ENCODE measurements around the gene ZGPAT.
A peak's percentile ranks its signal among the peaks of the same experiment; 100 is the strongest.

Gene ZGPAT

GRCh38 chr20:63755933-63756647, 48.3 kb downstream of the ZGPAT start:
- peaks cover 31% of the 10 kb centered on the region for H3K4me1 Mint-ChIP-seq
- H3K4me3 Mint-ChIP-seq: no peak overlapping the region
- peaks cover 8% of the 10 kb centered on the region for H3K9me3 Mint-ChIP-seq
- TF ChIP-seq, protein P1, sequence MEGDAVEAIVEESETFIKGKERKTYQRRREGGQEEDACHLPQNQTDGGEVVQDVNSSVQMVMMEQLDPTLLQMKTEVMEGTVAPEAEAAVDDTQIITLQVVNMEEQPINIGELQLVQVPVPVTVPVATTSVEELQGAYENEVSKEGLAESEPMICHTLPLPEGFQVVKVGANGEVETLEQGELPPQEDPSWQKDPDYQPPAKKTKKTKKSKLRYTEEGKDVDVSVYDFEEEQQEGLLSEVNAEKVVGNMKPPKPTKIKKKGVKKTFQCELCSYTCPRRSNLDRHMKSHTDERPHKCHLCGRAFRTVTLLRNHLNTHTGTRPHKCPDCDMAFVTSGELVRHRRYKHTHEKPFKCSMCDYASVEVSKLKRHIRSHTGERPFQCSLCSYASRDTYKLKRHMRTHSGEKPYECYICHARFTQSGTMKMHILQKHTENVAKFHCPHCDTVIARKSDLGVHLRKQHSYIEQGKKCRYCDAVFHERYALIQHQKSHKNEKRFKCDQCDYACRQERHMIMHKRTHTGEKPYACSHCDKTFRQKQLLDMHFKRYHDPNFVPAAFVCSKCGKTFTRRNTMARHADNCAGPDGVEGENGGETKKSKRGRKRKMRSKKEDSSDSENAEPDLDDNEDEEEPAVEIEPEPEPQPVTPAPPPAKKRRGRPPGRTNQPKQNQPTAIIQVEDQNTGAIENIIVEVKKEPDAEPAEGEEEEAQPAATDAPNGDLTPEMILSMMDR (IDR thresholded peaks at IDR 0.05): no peak
- peak overlapping the region; percentile 70 for H3K27ac Mint-ChIP-seq
- H3K36me3 Mint-ChIP-seq (ENCODE audit: low read depth): peaks cover 68% of the 10 kb centered on the region
- no peaks in the 10 kb centered on the region for H3K27me3 Mint-ChIP-seq (ENCODE audit: low read depth, poor library complexity)
- DNase-seq: no peak

GRCh38 chr20:63756648-63756991, 48.8 kb downstream of the ZGPAT start:
- Mint-ChIP-seq H3K9me3 (peaks cover 11% of the 10 kb centered on the region), H3K4me1 (peaks cover 31% of the 10 kb centered on the region), H3K27me3 (ENCODE audit: low read depth, poor library complexity) (no peaks in the 10 kb centered on the region), H3K36me3 (ENCODE audit: low read depth) (peaks cover 73% of the 10 kb centered on the region), H3K27ac (no peak overlapping the region), H3K4me3 (no peak overlapping the region)
- TF ChIP-seq, protein P1 (IDR thresholded peaks at IDR 0.05): no peak
- DNase-seq: no peak

GRCh38 chr20:63758152-63758551, 50.3 kb downstream of the ZGPAT start:
- H3K36me3 Mint-ChIP-seq (ENCODE audit: low read depth): peaks cover 82% of the 10 kb centered on the region

GRCh38 chr20:63759377-63759901, 51.6 kb downstream of the ZGPAT start:
- TF ChIP-seq, protein P1 (IDR thresholded peaks at IDR 0.05): no peak
- no peak for DNase-seq
- Mint-ChIP-seq H3K9me3 (peaks cover 17% of the 10 kb centered on the region), H3K4me3 (no peak overlapping the region), H3K4me1 (peaks cover 12% of the 10 kb centered on the region), H3K27ac (no peak overlapping the region), H3K27me3 (ENCODE audit: low read depth, poor library complexity) (no peaks in the 10 kb centered on the region), H3K36me3 (ENCODE audit: low read depth) (peaks cover 84% of the 10 kb centered on the region)

More at GRCh38 chr20:63758152-63758551, 50.3 kb downstream of the ZGPAT start:
- Mint-ChIP-seq H3K4me1 (peaks cover 25% of the 10 kb centered on the region), H3K4me3 (no peak overlapping the region), H3K27ac (peak overlapping the region; percentile 68), H3K27me3 (ENCODE audit: low read depth, poor library complexity) (no peaks in the 10 kb centered on the region), H3K9me3 (peaks cover 14% of the 10 kb centered on the region)
- DNase-seq: no peak
- TF ChIP-seq, protein P1 (IDR thresholded peaks at IDR 0.05): no peak

DNA sequence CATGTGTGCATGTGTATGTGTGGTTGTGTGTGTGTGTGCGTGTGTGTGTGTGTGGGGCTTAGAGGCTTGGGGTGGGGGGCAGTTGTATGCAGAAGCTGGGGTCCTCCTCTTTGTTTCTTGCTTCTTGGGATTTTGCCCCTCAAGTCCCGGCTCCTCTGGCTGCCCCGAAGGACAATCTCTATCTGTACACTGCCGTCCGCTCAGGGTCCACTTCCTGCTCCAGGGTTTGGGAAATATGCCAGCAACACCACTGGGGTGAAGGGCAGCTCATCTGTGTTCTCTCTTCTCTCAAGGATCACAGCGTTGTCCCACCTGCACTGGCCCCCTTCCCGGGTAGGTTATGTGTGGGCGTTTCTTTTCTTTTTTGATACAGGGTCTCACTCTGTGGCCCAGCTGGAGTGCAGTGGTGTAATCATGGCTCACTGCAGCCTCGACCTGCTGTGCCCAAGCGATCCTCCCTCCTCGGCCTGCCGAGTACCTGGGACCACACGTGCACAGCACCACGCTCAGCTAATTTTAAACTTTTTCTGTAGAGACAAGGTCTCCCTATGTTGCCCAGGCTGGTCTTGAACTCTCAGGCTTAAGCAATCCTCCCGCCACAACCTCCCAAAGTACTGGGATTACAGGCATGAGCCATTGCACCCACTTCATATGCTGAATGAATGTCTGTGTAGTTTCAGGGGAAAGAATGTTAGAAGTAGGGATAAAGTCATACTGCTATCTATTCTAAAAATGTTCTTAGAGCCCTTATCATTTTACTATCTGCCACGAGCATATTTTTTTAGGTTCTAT, 57.4 kb downstream of the ZGPAT start:
- Mint-ChIP-seq H3K27ac (peak overlapping the region; percentile 57), H3K9me3 (peaks cover 11% of the 10 kb centered on the region), H3K27me3 (ENCODE audit: low read depth, poor library complexity) (no peaks in the 10 kb centered on the region), H3K4me3 (no peak overlapping the region), H3K4me1 (peaks cover 4% of the 10 kb centered on the region), H3K36me3 (ENCODE audit: low read depth) (peaks cover 77% of the 10 kb centered on the region)
- TF ChIP-seq, protein P1 (IDR thresholded peaks at IDR 0.05): no peak
- no peak for DNase-seq
